Brain microvascular endothelial cell (primary cell): ENCODE measurements around the gene ACOXL.

Source experiments
- DNase-seq: peaks from one replicate; pipeline ENCODE4 v3.0.0-alpha.2; 2020
- H3K27ac ChIP-seq: fragments of 250-450 bp; sonication (Bioruptor Pico); 2 replicates; pipeline ENCODE4 v1.5.1; 2020; ENCODE audit warnings: mild to moderate bottlenecking, moderate library complexity
- H3K27me3 ChIP-seq: fragments of 250-450 bp; sonication (Bioruptor Pico); replicated peaks from 2 replicates; pipeline ENCODE4 v1.5.1; 2020; ENCODE audit warnings: mild to moderate bottlenecking
- H3K36me3 ChIP-seq: fragments of 250-450 bp; sonication (Bioruptor Pico); replicated peaks from 2 replicates; pipeline ENCODE4 v1.5.1; 2020; ENCODE audit warnings: mild to moderate bottlenecking
- H3K4me3 ChIP-seq: 2 replicates; pipeline ENCODE4 v1.5.1; 2011; ENCODE audit warnings: low read depth, mild to moderate bottlenecking, control low read depth, low read length, moderate library complexity
- CTCF ChIP-seq: IDR thresholded peaks from 2 replicates; pipeline ENCODE4 v1.5.1; 2011; ENCODE audit warnings: low read depth, mild to moderate bottlenecking, moderate library complexity, low read length, control low read depth, inconsistent platforms; ENCODE audit errors: missing control alignments
- in situ Hi-C: cut with HindIII; loops from 2 replicates; pipeline ENCODE4 v1.10.0; 2017; ENCODE audit warnings: low sequenced_read_pairs, low pct_ligation_motif_present

ACOXL gene

GRCh38 chr2:110941226-110941625 is 208.9 kb downstream of the ACOXL start:
- Histone ChIP-seq H3K27me3 (no peaks in the 10 kb centered on the region), H3K4me3 (no peak overlapping the region), H3K27ac (no peak overlapping the region), H3K36me3 (no peaks in the 10 kb centered on the region)
- TF ChIP-seq CTCF, result no peak
- in situ Hi-C loops, result no loop called here
- DNase-seq, result no peak

- DNase-seq, result no peak
- H3K4me3 ChIP-seq, result no peak overlapping the region
- no peak for TF ChIP-seq CTCF
- H3K36me3 ChIP-seq, result no peaks in the 10 kb centered on the region
- no peak overlapping the region for H3K27ac ChIP-seq
- in situ Hi-C loops, result no loop called here
- H3K27me3 ChIP-seq, result peaks cover 3% of the 10 kb centered on the region
Measured at GRCh38 chr2:110943070-110943634, 210.8 kb downstream of the ACOXL start.

GRCh38 chr2:110946902-110947301 is 214.5 kb downstream of the ACOXL start:
- in situ Hi-C loops, result no loop called here
- Histone ChIP-seq H3K4me3 (no peak overlapping the region), H3K36me3 (no peaks in the 10 kb centered on the region), H3K27me3 (peaks cover 3% of the 10 kb centered on the region), H3K27ac (no peak overlapping the region)
- no peak for DNase-seq
- no peak for TF ChIP-seq CTCF

GRCh38 chr2:110948027-110948674 is 215.8 kb downstream of the ACOXL start:
- Histone ChIP-seq H3K27me3 (peaks cover 3% of the 10 kb centered on the region), H3K36me3 (no peaks in the 10 kb centered on the region), H3K4me3 (no peak overlapping the region), H3K27ac (no peak overlapping the region)
- no peak for DNase-seq
- no peak for TF ChIP-seq CTCF
- in situ Hi-C loops, result no loop called here

GRCh38 chr2:110950281-110950680 is 217.9 kb downstream of the ACOXL start:
- TF ChIP-seq CTCF, result no peak
- H3K4me3 ChIP-seq, result no peak overlapping the region
- H3K27ac ChIP-seq, result no peak overlapping the region
- no peaks in the 10 kb centered on the region for H3K36me3 ChIP-seq
- in situ Hi-C loops, result no loop called here
- no peak for DNase-seq
- H3K27me3 ChIP-seq, result peaks cover 3% of the 10 kb centered on the region

GRCh38 chr2:110955045-110955444 is 222.7 kb downstream of the ACOXL start:
- in situ Hi-C loops, result no loop called here
- no peak for TF ChIP-seq CTCF
- Histone ChIP-seq H3K27ac (no peak overlapping the region), H3K27me3 (peaks cover 3% of the 10 kb centered on the region), H3K36me3 (no peaks in the 10 kb centered on the region), H3K4me3 (no peak overlapping the region)
- no peak for DNase-seq
